A204.1 (cell line): ENCODE results near the gene GPR173.

Experiments
- FAIRE-seq: peaks from 2 replicates; lab custom pipeline; 2012; peaks lifted over from hg19 to GRCh38; lab: Jason Lieb, UNC

GPR173 gene

DNA sequence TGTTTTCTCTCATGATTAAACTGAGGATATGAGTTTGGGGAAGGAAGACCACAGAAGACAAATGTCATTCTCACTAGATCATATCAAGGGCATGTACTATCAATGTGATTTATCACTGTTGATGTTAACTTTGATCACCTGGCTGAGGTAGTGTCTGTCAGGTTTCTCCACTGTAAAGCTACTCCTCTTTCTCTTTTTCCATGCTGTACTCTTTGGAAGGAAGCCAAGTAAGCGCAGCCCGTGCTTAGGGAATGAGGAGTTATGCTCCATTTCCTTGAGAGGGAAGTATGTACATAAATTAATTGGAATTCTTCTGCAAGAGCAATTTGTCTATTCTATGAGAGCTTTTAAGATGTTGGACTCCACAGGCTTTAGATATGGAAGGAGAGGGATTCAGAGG, 41.3 kb downstream of the GPR173 start:
- FAIRE-seq: no peak

DNA sequence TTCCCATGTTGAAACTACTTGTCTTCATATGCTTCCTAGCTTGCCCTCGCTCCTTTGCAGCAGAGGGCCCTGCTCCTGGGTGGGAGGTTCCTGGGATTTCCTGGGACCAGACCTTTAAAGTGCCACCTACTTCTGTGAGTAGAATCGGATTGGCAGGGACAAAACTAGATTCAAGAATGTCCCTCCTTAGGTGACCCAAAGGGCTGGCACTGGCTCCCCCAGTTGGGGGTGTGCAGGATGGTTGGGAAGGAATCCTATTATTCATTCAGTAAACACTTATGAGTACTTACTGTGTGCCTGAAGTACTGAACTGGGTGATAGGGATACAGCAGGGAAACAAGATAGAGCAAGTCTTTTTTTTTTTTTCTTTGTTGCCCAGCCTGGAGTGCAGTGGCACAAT, 42.8 kb downstream of the GPR173 start:
- FAIRE-seq: no peak

DNA sequence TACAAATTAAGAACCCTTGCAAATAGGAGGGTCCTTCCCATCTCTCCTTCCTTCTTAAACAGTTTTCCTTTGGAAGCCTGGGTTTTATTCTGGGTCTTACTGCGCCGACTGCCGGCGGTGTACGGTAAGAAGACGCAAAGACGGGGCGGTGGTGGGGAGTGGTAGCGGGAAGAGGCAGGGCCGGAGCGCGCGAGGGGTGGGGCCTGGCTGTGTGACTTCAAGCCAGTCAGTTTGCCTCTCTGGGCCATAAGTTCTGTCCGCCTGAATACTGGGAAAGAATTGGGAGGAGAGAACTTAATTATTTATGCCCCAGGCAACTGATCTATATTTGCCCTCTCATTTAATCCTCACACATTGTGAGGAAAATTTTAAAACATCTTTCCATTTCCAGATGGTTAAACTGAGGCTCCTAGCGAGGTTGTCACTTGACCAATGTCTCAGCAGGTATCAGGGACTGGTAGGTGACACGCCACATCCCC, 44.6 kb downstream of the GPR173 start:
- FAIRE-seq: peak; percentile 19

DNA sequence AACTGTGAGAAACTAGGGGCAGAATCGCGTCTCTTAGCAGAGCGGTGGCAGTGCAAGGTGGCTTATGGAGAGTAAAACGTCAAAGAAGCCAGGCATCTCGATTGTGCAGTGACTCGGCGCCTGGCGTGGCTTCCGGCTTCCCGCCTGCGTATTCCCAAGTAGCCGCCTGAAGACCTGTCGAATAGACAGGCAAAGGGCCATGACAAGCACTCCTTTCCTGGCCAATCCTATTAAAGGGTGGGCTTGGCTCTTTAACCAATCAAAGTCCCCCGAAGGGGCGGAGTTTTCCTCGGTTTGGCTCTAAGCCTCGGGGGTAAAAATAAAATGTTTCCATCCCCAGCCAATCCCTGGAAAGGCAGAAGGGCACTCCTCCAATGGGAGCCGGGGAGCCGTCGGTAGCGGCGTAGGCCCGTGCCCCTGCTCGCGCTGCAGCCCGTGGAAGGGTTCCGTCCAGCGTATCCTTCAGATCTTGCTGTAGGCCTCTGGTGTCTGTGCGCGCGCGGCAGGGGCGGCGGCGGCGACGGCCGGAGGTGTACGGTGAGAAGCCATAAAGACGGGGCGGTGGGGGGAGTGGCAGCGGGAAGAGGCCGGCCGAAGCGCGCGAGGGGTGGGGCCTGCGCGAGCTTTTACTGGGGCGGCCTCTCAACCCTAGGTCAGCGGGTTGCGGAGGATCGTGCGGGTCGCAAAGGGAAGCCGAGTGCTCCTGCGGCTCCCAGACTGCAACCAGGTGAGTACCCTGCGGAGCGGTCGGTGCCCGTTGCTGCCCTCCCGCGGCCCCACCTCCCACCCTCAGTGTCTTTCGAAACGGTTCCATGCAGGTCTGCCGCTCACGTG, 45.4 kb downstream of the GPR173 start, which contains the start of gene KANTR:
TSS of gene KANTR (plus strand) at position 395 of the 834 bp plus-strand sequence. CDS start 30,131 bp downstream, outside the sequence.
- FAIRE-seq: peak; percentile 97

DNA sequence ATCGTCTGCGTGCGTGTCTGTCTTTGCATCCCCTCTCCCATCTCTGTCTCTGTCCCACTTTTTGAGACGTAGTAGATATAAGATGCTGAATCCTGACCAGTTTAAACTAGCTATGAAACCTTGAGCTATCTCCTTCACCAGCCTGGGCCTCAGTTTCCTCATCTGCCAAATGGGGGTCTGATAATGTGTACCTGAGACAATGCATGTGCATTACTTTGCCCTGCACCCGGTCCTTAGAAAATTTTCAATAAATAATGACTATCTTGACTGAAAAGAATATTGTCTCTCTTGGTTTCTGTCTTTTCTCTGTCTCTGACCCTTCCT, 46.0 kb downstream of the GPR173 start:
- no peak for FAIRE-seq

DNA sequence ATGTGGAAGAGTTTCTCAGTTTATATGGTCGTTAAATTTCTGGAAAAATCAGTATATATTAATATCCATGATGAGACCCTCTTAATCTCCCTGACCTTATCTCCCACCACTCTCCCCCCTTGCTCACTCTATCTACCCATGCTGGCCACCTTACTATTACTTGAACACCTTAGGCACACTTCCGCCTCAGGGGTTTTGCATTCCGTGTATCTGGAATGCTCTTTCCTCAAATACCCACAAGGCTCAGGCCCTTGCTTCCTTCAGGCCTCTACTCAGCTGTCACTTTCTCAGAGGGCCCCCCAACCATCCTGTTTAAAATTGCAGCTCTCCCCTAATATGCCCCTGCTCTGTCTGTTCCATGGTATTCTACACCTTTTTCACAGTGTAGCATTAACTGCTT, 47.2 kb downstream of the GPR173 start:
- FAIRE-seq: no peak

DNA sequence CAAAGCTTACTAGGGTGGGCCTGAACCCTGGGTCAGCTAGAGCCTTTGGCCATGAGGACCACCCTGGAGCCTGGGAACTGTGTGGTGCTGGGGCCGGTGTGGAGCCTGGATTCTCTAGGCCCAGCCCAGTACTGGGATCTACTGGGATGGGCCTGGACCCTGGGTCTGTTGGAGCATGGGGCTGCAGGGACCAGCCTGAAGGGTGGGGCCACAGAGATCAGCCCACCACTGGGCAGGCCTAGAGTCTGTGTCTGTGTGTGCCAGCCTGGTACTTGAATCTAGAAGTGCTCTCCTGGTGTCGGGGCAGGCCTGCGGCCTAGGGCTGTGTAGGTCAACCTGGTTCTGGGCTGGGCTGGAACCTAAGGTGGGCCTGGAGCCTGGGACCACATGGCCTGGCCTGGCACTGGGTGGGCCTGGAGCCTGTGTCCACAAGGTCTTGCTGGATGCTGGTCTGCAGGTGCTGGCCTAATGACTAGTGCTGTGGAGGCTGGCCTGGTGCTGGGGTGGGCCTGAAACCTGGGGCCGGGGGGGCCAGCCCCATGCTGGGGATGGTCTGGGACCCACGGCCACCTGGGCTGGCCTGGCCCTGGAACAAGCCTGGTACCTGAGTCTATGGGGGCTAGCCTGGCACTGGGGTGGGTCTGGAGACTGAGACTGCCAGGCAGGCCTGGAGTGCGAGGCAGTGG, 66.4 kb downstream of the GPR173 start:
- no peak for FAIRE-seq

DNA sequence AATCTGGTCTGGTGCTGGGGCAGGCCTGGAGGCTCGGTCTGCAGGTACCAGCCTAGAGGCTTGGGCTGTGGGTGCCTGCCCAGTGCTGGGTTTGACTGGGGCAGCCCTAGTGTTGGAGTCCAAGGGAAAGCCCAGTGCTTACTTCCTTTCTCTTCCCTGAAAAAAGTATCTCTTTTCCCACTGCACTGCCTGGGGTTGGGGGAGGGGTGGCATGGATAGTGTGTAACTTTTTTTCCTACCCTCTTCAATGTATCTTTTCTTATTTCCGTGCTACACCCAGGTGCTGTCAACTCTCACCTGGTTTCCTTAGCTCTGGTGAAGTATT, 66.9 kb downstream of the GPR173 start:
- no peak for FAIRE-seq

DNA sequence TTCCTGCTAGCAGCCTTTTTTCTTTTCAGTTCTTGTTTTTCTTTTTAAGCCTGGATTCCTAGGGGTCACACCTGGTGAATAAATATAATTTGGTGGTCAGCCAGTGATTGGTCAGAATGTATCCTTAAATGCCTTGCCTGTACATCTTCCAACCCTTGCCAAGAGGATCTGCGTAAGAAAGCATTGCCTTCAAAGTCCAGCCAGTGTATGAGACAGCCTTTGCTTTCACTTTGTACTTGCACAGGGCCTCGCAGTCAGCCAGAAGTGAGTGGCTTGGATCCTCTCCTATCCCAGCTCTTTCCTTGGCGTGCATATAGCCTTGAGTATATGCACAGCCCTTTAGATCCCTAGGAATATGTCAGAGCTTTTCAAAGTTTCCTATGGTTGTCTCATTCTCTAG, 67.5 kb downstream of the GPR173 start:
- no peak for FAIRE-seq

DNA sequence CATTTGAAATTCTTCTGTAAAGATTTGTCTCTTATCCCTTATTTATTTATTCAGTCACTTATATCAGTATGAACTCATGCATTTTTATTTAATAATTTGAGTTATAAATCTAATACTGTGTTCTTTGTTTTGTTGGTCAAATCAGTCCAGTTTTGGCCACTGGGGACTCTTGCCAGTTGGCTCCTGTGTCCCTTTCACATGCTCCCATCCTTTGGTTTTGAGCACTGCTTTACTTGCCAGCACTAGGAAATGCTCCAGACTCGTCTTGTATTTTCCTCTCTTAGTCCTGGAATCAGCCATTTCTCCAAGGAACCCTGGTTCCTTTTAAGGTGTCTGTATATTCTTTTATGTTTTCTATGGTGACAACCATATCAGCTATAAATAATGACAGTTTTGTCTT, 73.4 kb downstream of the GPR173 start:
- FAIRE-seq: no peak

DNA sequence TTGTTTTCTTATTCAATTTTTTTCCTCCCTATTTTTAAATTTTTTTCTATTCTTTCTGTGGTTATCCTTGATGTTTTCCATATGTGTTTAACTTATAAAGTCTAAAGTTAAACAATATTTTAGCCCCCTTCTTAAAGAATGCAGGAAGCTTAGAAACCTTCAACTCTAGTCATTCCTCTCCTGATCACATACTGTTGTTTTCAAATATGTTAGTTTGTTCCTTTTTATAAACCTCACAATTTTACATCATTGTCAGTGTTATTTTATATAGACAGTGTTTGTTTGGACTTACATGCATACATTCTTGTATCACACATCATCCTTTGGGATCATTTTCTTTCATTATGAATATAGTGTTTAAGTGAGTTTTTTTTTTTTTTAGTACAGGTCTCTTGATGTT, 76.9 kb downstream of the GPR173 start:
- no peak for FAIRE-seq

DNA sequence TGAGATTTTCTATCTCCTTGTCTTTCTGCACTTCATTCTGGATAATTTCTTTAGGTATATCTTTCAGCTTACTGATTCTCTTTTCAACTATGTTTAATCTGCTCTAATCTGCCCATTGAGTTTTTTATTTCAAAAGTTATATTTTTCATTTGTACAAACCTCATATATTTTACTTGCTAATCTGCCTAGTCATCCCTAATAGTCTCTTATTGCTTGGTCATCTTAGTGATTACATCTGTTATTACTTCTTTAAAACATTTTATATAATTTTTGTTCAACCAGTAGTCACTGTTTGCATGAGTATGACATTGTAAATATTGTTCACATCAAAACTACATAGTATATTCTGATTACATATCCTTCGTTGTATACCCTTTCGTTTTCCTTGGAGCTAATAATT, 77.8 kb downstream of the GPR173 start:
- peak; percentile 14 for FAIRE-seq

DNA sequence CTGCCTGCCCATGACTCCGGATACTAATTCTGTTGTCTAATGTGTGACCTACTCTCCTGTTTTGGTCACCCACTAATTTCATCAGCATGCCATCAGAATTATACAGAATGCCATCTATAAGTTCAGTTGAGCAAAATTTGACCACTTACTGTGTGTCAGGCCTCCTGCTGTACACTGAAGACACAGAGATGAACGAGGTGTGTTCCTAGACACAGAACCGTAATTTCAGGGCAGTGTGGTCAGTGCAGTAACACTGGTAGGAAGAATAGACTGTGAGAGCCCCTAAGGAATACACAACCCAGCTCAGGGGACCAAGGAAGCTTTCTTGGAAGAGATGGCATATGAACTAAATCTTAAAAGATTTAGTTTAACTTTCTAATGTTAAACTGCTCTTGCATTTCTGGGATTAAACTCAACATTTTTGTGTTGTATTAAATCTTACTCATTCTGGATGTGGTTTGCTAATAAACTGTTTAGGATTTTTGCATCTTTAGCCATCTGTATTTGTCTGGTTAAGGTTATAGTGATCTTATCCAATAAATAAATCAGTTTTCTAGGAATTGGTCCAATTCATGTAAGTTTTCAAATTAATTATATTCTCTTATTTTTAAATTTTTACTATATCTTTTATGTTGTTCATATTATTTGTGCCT, 79.6 kb downstream of the GPR173 start:
- peak; percentile 43 for FAIRE-seq
